GM23248 (cell line): ENCODE measurements around the gene CRK. TPM values are rescaled to one million over a fixed set of nuclear protein-coding genes. Genes with fewer than 3 reads are reported as not detected.

Source experiments
- DNase-seq: peaks from one replicate; pipeline ENCODE4 v3.0.0-alpha.2; 2015
- H2AFZ ChIP-seq: fragments of 200-600 bp; sonication (generic); 2 replicates; pipeline ENCODE4 v1.6.1; 2016; ENCODE audit warnings: antibody characterized with exemption
- H3F3A ChIP-seq: fragments of 200-600 bp; sonication (generic); 2 replicates; pipeline ENCODE4 v1.6.1; 2016; ENCODE audit warnings: mild to moderate bottlenecking, antibody characterized with exemption, mixed run types; ENCODE audit not compliant: insufficient read depth
- H3K27ac ChIP-seq: fragments of 200-600 bp; sonication (generic); 2 replicates; pipeline ENCODE4 v1.5.1; 2016; ENCODE audit warnings: mild to moderate bottlenecking
- H3K27me3 ChIP-seq: fragments of 200-600 bp; sonication (generic); replicated peaks from 2 replicates; pipeline ENCODE4 v1.6.1; 2016; ENCODE audit warnings: mild to moderate bottlenecking; ENCODE audit not compliant: insufficient read depth
- H3K36me3 ChIP-seq: fragments of 200-600 bp; sonication (generic); 2 replicates; pipeline ENCODE4 v1.6.1; 2016; ENCODE audit warnings: low read depth, mild to moderate bottlenecking
- H3K4me1 ChIP-seq: fragments of 200-600 bp; sonication (generic); 2 replicates; pipeline ENCODE4 v1.6.1; 2016; ENCODE audit warnings: mild to moderate bottlenecking; ENCODE audit not compliant: insufficient read depth
- H3K4me2 ChIP-seq: fragments of 200-600 bp; sonication (generic); one replicate; pipeline ENCODE4 v1.6.1; 2016; ENCODE audit warnings: mild to moderate bottlenecking; ENCODE audit not compliant: unreplicated experiment
- H3K4me3 ChIP-seq: fragments of 200-600 bp; sonication (generic); 2 replicates; pipeline ENCODE4 v1.5.1; 2016; ENCODE audit warnings: mild to moderate bottlenecking
- H3K79me2 ChIP-seq: fragments of 200-600 bp; sonication (generic); 2 replicates; pipeline ENCODE4 v1.6.1; 2016; ENCODE audit warnings: mild to moderate bottlenecking; ENCODE audit not compliant: insufficient read depth
- H3K9ac ChIP-seq: fragments of 200-600 bp; sonication (generic); 2 replicates; pipeline ENCODE4 v1.6.1; 2016; ENCODE audit warnings: mild to moderate bottlenecking
- H3K9me2 ChIP-seq: fragments of 200-600 bp; sonication (generic); 2 replicates; pipeline ENCODE4 v1.6.1; 2016; ENCODE audit warnings: mixed run types, mild to moderate bottlenecking, moderate library complexity; ENCODE audit not compliant: insufficient read depth
- H3K9me3 ChIP-seq: fragments of 200-600 bp; sonication (generic); one replicate; pipeline ENCODE4 v1.6.1; 2017; ENCODE audit warnings: low read depth
- H4K20me1 ChIP-seq: fragments of 200-600 bp; sonication (generic); 2 replicates; pipeline ENCODE4 v1.6.0; 2016; ENCODE audit not compliant: insufficient read depth
- EZH2 ChIP-seq: fragments of 200-600 bp; sonication (generic); IDR thresholded peaks from 2 replicates; pipeline ENCODE4 v1.6.1; 2018; ENCODE audit warnings: antibody characterized with exemption, mild to moderate bottlenecking; ENCODE audit not compliant: insufficient read depth, poor library complexity, severe bottlenecking
- EZH2phosphoT487 ChIP-seq: fragments of 200-600 bp; sonication (generic); IDR thresholded peaks from 2 replicates; pipeline ENCODE4 v1.6.1; 2018; ENCODE audit warnings: antibody characterized with exemption, moderate library complexity, mild to moderate bottlenecking, low read depth; ENCODE audit not compliant: insufficient read depth
- WGBS, 2 experiments: methylation state at CpG; one replicate each; pipeline ENCODE4 v1.1.6; 2015 to 2017; ENCODE audit warnings: low lambda C conversion rate in 2 of 2, low coverage in 1 of 2; ENCODE audit errors: missing lambda C conversion rate in 2 of 2; 5-methylcytosine and 5-hydroxymethylcytosine counted together
- in situ Hi-C: fragments of 300-500 bp; cut with MboI; formaldehyde crosslinking; loops from 2 replicates; pipeline ENCODE4 v1.15.0; 2020
- polyA plus RNA-seq: library from polyadenylated mRNA; unstranded; fragments of >200 nt; fragmentation: Nextera tagmentation; extraction: Ambion mirVana; gene quantifications from 2 replicates; pipeline ENCODE4 v1.2.1, GENCODE V29; 2016
- total RNA-seq: library from RNA; depleted of rRNA; stranded (reverse); fragments of >200 nt; shearing (Covaris generic); gene quantifications from 2 replicates; pipeline ENCODE4 v1.2.3, GENCODE V29; 2014

Gene CRK
- total and polyA plus RNA-seq, 2 experiments from 2014 or later, result 86.0 to 117 TPM

GRCh38 chr17:1495265-1495989 lies 39.4 kb upstream of the CRK start:
- Histone ChIP-seq H3K4me2 (peak overlapping the region; percentile 35), H3K4me3 (no peak overlapping the region), H3K27me3 (no peaks in the 10 kb centered on the region), H3K9me2 (no peaks in the 10 kb centered on the region), H2AFZ (no peak overlapping the region), H3K4me1 (peaks cover 17% of the 10 kb centered on the region), H3K36me3 (no peaks in the 10 kb centered on the region), H3K27ac (peak overlapping the region; percentile 35), H3K9ac (peak overlapping the region; percentile 31; the same call in 1 of the 2 replicates), H4K20me1 (no peaks in the 10 kb centered on the region), H3K79me2 (peaks cover 5% of the 10 kb centered on the region), H3F3A (peaks cover 7% of the 10 kb centered on the region; the same call in 1 of the 2 replicates), H3K9me3 (no peaks in the 10 kb centered on the region)
- 52 to 58% methylated on average over 12 to 14 of the region's 14 CpGs for WGBS, 2 experiments
- TF ChIP-seq EZH2 (no peak), EZH2phosphoT487 (no peak)
- in situ Hi-C loops, result no loop called here
- peak; percentile 66 for DNase-seq

GRCh38 chr17:1494736-1495253 lies 38.8 kb upstream of the CRK start:
- Histone ChIP-seq H3K27ac (peak overlapping the region; percentile 35; the same call in 1 of the 2 replicates), H3K9me2 (no peaks in the 10 kb centered on the region), H3K9me3 (no peaks in the 10 kb centered on the region), H3K4me2 (peak overlapping the region; percentile 35), H4K20me1 (no peaks in the 10 kb centered on the region), H3K36me3 (no peaks in the 10 kb centered on the region), H3K79me2 (peaks cover 11% of the 10 kb centered on the region), H3F3A (peaks cover 12% of the 10 kb centered on the region; the same call in 1 of the 2 replicates), H3K9ac (peak overlapping the region; percentile 31; the same call in 1 of the 2 replicates), H3K4me1 (peaks cover 23% of the 10 kb centered on the region), H3K4me3 (no peak overlapping the region), H3K27me3 (no peaks in the 10 kb centered on the region), H2AFZ (no peak overlapping the region)
- in situ Hi-C loops, result no loop called here
- 88 to 93% methylated on average over 10 of the region's 11 CpGs for WGBS, 2 experiments
- no peak for DNase-seq
- TF ChIP-seq EZH2phosphoT487 (no peak), EZH2 (no peak)

- Histone ChIP-seq H3K4me2 (no peak overlapping the region), H3K27ac (no peak overlapping the region)
Observed at GRCh38 chr17:1494203-1494602, 38.2 kb upstream of the CRK start.

GRCh38 chr17:1493291-1493980 lies 37.4 kb upstream of the CRK start:
- Histone ChIP-seq H3F3A (peaks cover 25% of the 10 kb centered on the region), H3K27ac (no peak overlapping the region), H3K9me2 (no peaks in the 10 kb centered on the region), H3K36me3 (no peaks in the 10 kb centered on the region), H3K9ac (no peak overlapping the region), H3K9me3 (no peaks in the 10 kb centered on the region), H4K20me1 (no peaks in the 10 kb centered on the region), H3K79me2 (peaks cover 25% of the 10 kb centered on the region), H3K27me3 (no peaks in the 10 kb centered on the region), H3K4me1 (peaks cover 34% of the 10 kb centered on the region), H3K4me2 (no peak overlapping the region), H3K4me3 (no peak overlapping the region), H2AFZ (no peak overlapping the region)
- in situ Hi-C loops, result no loop called here
- no peak for DNase-seq
- TF ChIP-seq EZH2phosphoT487, result no peak
- no peak for TF ChIP-seq EZH2
- 93 to 100% methylated on average over 15 to 23 of the region's 23 CpGs for WGBS, 2 experiments

More at GRCh38 chr17:1494203-1494602, 38.2 kb upstream of the CRK start:
- H4K20me1 ChIP-seq, result no peaks in the 10 kb centered on the region
- H3K79me2 ChIP-seq, result peaks cover 17% of the 10 kb centered on the region
- H3K9me2 ChIP-seq, result no peaks in the 10 kb centered on the region
- TF ChIP-seq EZH2phosphoT487, result no peak
- TF ChIP-seq EZH2, result no peak
- in situ Hi-C loops, result no loop called here
- no peaks in the 10 kb centered on the region for H3K27me3 ChIP-seq
- no peak overlapping the region for H3K9ac ChIP-seq
- no peak overlapping the region for H2AFZ ChIP-seq
- H3K4me1 ChIP-seq, result peaks cover 28% of the 10 kb centered on the region
- H3F3A ChIP-seq, result peaks cover 18% of the 10 kb centered on the region
- 93 to 94% methylated on average over 7 of the region's 7 CpGs for WGBS, 2 experiments
- H3K36me3 ChIP-seq, result no peaks in the 10 kb centered on the region
- DNase-seq, result no peak
- no peaks in the 10 kb centered on the region for H3K9me3 ChIP-seq
- H3K4me3 ChIP-seq, result no peak overlapping the region
